HG03135 (cell line): ENCODE results near the gene ADRA2B.
A peak's percentile ranks its signal among the peaks of the same experiment; 100 is the strongest.

Source experiments
- ATAC-seq: cut with Tn5 transposase; IDR thresholded peaks from one replicate; pipeline ENCODE4 v1.9.1; 2021; ENCODE audit warnings: mild to moderate bottlenecking, moderate library complexity; ENCODE audit not compliant: unreplicated experiment

The ADRA2B gene

DNA sequence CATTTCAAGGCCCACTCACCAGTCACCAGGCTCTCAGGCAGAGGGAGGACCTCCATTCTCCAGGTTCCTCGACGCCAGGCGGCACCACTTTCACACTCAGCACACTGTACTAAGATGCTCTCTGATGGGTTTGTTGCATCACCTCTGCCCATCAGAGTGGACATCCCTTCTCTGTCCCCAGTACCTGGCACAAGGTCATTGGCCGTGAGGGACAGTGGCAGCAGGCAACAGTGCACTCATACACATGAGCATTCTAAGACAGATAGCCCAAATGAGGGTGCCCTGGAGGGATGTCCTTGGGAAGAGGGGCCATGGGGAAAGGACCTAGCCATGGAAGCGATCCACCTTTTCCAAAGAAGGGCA, 3.0 kb upstream of the ADRA2B start:
- no peak for ATAC-seq

DNA sequence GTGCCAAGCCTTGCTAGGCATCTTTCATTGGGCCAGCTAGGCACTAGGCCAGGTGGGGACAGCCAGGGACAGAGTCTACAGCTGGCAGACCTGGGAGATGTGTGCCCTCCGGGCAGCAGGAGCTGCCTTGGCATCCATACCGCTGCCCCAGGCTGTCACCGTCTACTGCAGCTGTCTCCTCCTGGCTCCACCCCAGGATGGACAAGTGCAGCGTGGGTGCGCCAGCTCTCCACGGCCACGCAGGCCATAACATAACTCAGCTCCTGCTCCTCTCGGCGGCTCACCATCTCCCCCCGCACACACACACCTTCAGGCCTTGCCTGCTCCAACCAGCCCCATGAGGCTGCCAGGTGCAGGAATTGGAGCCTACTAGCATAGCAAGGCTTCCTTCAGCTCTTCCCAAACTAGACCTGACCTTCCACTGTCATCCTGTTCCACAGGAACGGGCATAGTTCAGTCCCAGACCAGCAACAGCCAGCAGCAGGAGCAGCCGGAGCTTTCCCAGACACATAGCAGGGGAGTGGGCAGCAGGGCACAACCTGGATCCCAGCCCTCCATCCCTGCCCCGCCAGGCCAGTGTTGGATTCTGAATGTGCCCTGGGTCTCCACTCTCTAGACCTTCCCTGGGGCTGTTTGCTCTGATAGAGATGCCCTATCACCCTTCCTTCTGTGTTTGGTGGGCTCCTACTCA, 2.5 kb upstream of the ADRA2B start:
- ATAC-seq, result no peak

DNA sequence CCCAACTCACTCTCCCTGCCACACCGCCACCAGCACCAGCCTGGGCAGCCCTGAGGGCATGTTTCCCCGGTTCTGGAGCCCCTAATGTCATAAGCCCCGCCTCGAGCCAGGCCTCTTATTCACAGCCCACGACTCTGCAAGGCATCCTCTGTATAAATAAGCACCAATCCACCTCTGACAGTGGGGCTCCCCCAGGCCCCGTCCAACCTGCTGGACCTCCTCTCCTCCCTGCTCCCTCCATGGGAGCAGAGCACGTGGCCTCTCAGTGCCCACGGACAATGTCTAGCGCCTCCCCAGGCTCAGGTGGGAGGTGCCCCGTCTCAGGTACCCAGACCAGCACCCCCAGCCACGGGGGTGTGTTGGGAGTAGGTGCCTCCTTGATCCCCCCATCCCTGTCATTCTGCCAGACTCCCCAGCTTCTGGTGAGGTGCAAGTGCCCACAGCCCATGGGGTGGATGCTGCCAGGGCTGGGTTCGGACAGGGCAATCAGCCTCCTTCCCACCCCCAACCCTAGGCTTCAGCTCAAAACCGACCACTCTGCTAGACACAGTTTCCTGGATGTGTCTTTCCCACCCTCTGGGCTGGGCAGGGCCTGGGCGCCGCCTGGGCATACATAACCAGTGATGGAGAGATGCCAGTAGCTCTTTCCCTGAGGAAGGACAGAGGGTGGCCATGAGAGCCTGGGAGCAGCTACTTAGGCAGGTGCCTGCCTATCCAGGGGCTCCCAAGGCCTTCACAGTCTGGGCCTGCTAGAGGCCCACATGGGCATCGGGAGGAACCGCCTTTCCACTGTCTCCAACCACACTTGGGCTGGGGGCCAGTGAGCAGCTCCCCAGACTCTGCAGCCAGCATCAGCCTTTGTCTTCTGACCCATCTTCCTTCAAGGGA, 1.6 kb upstream of the ADRA2B start:
- no peak for ATAC-seq

DNA sequence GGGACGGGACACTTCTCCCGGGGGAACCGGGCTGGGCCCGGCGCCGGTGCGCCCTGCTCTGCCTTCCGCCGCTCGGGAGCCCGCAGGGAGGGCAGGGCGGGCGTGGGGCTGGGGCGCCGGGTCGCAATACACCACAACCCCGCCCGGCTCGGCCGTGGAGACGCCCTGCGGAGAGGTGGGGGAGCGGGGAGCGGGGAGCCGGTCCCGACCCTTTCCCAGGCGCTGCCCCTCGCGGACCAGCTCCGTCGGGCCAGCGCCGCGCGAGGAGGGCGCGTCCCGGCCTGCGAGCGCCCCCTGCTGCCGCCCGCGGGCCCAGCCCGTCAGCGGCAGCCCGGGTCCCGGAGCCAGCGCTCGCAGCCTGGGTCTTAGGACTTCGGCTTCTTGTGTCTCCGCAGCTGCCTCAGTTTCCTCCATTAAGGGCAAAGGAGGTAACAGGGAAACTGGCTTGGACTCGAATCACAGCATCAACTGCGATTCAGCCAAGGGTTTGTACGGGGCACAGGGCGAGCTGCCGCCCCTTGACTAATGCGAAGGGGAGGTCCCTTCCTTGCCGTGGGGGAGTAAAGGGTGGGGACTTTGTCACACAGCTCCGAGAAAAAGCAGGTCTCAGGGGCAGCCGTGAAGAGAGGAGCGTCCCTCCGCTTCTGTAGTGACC, 635 bp upstream of the ADRA2B start:
- peak; percentile 69 for ATAC-seq

DNA sequence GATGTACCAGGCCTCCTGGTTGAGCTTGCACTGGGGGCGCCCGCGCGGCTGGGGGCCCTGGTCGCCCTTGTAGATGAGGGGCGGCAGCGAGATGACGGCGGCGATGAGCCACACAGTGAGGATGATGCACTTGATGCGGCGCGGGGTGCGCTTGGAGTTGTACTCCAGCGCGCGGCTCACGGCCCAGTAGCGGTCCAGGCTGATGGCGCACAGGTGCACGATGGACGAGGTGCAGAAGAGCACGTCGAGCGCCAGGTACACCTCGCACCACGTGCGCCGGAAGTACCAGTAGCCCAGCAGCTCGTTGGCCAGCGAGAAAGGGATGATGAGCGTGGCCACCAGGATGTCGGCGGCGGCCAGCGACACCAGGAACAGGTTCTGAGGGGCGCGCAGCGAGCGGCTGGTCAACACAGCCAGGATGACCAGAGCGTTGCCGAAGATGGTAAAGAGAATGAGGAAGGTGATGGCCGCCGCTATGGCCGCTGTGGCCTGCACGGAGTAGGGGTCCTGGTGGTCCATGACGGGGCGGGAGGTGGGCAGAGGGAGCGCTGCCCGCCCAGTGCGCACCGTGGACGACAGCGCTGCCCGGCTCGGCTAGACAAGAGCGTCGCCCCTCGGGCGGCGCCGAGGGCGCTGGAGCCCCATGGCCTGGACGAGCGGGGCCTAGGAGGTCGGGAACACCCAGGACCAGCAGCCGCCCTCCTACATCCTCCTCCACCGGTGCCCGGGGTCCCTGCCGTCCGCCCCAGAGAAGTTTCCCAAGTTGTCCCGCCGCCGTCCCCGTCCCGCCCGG, 544 bp downstream of the ADRA2B start:
- ATAC-seq, result no peak

DNA sequence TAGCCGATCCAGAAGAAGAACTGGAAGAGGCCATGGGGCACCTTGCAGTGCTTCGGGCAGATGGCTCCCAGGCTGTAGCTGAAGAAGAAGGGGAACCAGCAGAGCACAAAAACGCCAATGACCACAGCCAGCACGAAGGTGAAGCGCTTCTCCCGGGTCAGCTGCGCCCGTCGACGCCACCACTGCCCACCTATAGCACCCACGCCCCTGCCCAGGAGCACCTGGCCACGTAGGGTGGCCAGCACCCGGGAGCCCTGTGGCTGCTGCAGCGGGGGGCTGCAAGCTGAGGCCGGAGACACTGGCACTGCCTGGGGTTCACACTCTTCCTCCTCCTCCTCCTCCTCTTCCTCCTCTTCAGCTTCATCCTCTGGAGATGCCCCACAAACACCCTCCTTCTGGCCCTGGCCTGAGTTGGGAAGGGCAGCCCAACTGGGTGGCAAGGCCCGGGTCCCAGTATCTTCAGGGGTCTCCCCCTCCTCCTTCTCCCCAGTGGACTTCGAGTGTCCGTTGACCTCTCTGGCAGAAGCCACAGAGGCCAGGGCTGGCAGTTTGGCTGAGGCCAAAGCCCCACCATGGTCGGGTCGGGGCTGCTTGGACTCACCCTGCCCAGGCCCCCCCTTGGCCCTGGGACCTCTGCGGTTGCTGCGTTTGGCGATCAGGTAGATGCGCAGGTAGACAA, 1.3 kb downstream of the ADRA2B start:
- no peak for ATAC-seq

- no peak for ATAC-seq
Observed at GRCh38 chr2:96114546-96114902, 1.8 kb downstream of the ADRA2B start.

GRCh38 chr2:96113951-96114350, 2.4 kb downstream of the ADRA2B start:
- no peak for ATAC-seq

- no peak for ATAC-seq
Observed at GRCh38 chr2:96113367-96113677, 3.0 kb downstream of the ADRA2B start.

DNA sequence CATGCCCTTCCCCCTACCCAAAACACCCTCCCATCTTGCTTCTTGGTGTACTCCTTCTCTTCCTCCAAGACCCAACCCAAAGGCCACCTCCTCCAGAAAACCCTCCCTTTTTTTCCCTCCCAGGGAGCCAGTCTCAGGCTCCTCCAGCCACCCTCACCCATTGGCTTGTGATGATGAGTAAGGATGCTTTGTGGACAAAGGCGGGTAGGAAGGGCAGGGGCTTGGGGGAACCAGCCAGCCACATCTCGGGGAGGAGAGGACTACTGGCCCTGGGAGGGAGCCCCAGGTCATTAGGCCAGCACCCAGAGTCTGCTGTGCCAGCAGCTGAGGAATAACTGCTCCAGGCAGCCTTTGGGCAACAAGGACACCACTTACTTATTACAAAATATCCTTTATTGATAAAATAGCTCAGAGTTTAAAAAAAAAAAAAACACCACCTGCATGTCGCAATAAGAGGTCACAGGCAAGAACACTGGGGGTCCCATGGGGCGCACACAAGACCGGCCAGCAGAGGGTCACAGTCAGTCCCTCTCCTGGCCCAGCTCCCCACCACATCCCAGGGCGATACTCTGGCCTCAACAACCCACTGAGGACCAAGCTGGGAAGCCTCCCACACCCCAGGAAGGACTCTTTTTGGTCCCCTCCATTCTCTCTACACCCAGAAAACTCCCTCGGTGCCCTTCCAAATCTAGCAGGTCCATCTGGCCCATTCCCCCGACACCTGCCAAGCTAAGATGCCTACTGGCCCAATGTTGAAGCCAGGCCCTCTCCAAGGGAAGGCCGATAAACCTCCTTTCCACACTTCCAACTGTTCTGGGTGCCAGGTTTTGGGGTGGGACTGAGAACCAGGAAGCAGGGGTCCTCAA, 3.6 kb downstream of the ADRA2B start:
- no peak for ATAC-seq

DNA sequence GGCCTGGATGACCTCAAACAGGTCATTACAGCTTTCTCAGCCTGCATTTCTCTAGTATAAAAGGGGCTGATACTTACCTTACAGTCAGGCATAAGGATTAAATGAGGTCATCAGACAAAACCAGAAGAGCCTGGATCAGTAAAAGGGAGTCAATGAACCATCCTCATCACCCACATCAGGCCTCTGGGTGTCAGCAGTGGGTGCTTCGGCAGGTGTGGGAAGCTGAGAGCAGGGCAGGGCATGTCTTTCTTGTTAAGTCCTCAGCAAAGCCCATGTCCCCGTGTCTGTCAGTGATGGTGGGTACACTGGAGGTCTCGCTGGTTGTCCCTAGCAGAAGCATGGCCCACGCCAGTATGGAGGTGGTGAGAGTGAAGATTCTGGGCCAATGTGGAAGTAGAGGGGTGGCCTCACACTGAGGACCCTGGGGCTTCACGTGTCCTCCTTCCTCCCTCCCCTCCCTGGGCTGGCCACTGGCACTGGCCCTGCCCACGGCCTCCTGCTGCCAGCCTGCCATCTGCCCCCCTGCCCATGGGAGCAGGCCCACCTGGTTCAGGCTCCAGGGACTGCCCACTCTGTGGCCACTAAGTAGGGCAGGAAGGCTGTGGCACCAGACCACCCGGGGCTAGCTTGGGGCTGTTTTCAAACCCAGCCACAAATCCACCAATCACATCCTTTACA, 4.4 kb downstream of the ADRA2B start:
- no peak for ATAC-seq

DNA sequence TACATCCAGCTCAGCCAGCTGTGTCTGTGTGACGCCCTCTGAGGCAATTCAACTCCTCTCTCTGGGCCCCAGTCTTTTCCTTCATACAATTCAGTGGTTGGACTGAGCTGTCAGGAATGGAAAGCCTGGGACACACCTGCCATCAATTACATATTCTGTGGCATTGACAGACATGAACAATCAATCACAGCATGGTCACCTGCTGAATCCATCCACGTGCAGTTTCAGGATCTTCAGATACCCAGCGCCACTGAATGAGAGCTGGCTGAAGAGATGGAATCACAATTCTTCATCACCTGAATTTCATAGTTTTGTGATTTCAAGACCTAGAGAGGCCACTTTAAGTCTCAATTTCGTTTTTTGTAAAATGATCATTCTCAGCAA, 5.1 kb downstream of the ADRA2B start:
- ATAC-seq, result no peak

GRCh38 chr2:96110621-96111256, 5.6 kb downstream of the ADRA2B start:
- no peak for ATAC-seq

GRCh38 chr2:96109931-96110511, 6.3 kb downstream of the ADRA2B start:
- ATAC-seq, result no peak

DNA sequence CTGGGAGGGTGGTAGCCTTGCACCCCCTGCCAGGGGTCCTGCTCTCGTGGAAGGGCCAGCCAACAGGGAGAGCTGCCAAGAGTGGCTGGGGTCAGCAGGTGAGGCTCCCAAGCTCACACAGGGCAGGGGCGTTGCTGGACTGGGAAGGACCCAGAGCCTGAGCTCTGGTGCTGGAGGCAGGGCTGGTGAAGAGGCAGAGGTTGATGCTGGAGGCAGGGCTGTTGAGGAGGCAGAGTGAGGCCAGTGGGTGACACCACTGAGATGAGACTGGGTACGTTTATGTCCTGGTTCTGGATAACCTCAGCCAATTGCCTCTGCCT, 7.0 kb downstream of the ADRA2B start:
- no peak for ATAC-seq

DNA sequence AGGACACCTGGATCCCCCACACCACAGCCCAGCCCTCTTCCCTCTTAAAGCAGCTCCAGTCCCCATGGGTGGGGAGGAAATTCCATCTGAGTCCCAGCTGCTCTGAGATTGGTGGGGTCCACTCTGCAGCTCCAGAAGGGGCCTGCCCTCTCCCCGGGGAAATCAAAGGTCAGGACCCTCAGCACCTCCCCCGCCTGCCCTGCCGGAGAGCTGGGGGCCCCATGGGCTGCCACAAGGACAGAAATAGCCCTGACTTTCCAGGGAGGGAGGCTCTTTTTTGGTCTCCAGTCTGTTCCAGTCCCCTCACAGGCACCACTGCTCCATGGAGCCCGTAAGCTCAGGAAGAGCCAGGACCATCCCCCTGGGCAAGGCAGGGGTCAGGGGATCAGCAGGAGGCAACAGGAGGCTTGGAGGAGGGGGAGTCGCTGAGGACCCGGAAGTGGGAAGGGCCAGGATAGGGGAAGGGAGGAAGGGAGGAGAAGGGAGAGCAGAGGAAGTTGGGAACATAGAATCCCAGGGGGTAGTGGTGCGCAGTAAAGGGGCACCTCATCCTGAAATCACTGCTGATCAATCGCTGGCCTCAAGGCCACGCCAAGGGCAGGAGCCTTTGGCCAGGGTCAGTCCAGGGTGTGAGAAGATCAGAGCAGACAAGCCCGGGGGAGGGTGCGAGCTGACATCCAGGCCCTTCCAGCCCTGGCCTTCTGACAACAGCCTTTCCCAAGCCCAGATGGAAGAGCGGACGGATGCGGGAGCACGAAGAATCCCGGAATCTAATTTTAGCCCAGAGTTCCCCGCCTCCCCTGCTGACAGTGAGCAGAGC, 7.6 kb downstream of the ADRA2B start:
- ATAC-seq, result no peak

DNA sequence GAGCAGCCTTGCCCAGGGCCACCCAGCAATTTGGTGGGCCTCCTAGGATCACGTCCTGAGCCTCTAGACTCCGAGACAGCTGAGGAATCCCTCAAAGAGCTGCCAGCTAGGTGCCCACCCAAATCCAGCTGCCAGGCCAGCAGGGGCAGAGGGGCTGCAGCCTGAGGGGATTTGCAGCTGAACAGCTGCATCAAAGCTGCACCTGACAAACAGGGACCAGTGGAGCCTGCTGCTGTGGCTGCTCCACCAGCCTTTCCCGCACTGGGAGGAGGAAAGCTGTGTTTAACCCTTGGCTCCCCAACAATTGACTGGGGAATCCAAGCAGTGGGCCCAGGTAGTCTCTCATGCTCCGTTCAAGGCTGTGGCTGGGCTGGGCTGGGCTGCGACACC, 8.2 kb downstream of the ADRA2B start:
- ATAC-seq, result no peak

- no peak for ATAC-seq
Observed at GRCh38 chr2:96107708-96108065, 8.7 kb downstream of the ADRA2B start.
